Urinary bladder (tissue), 4 donors: ENCODE results near the gene TTLL1. TPM values are rescaled to one million over a fixed set of nuclear protein-coding genes. Genes with fewer than 3 reads are reported as not detected.

Experiments used
- DNase-seq: peaks from one replicate; pipeline ENCODE4 v3.0.0-alpha.2; 2015; ENCODE audit errors: extremely low spot score
- H3K27ac ChIP-seq: one replicate; pipeline ENCODE4 v1.5.1; 2013; ENCODE audit warnings: low read depth, mild to moderate bottlenecking, moderate library complexity
- H3K36me3 ChIP-seq: one replicate; pipeline ENCODE4 v1.6.1; 2013; ENCODE audit warnings: mild to moderate bottlenecking, moderate library complexity; ENCODE audit not compliant: insufficient read depth
- H3K4me1 ChIP-seq: one replicate; pipeline ENCODE4 v1.6.1; 2013; ENCODE audit warnings: mild to moderate bottlenecking, moderate library complexity; ENCODE audit not compliant: insufficient read depth
- H3K4me3 ChIP-seq: one replicate; pipeline ENCODE4 v1.5.1; 2013; ENCODE audit warnings: low read depth, low read length
- WGBS: extraction: QIAGEN DNeasy Blood & Tissue Kit; methylation state at CpG from one replicate; pipeline ENCODE4 v1.1.7; 2013; 5-methylcytosine and 5-hydroxymethylcytosine counted together
- polyA plus RNA-seq: library from polyadenylated mRNA; stranded (reverse); fragments of 200-250 nt; gene quantifications from one replicate; pipeline ENCODE4 v1.2.3, GENCODE V29; 2013
- total RNA-seq: library from RNA; depleted of rRNA; stranded (reverse); fragments of >200 nt; gene quantifications from one replicate; pipeline ENCODE4 v1.2.3, GENCODE V29; 2014
- donor health status: healthy with polysubstance abuse.
- donor health status: healthy.

The TTLL1 gene
- total and polyA plus RNA-seq, 2 donors = 7.6 to 8.9 TPM

GRCh38 chr22:42994276-42994916 is 94.8 kb downstream of the TTLL1 start:
- no peaks in the 10 kb centered on the region for H3K36me3 ChIP-seq
- peak overlapping the region; percentile 62 for H3K27ac ChIP-seq
- H3K4me1 ChIP-seq = peaks cover 1% of the 10 kb centered on the region
- 62% methylated on average over 12 of the region's 12 CpGs for WGBS
- H3K4me3 ChIP-seq = no peak overlapping the region
- no peak for DNase-seq

- H3K36me3 ChIP-seq = no peaks in the 10 kb centered on the region
Observed at GRCh38 chr22:42993651-42994275, 95.4 kb downstream of the TTLL1 start.

GRCh38 chr22:42992886-42993479 is 96.2 kb downstream of the TTLL1 start:
- Histone ChIP-seq H3K4me1 (peaks cover 1% of the 10 kb centered on the region), H3K27ac (no peak overlapping the region), H3K4me3 (no peak overlapping the region), H3K36me3 (no peaks in the 10 kb centered on the region)
- DNase-seq = no peak
- WGBS = 59% methylated on average over 9 of the region's 9 CpGs

More at GRCh38 chr22:42993651-42994275, 95.4 kb downstream of the TTLL1 start:
- H3K4me1 ChIP-seq = peaks cover 1% of the 10 kb centered on the region
- no peak for DNase-seq
- H3K27ac ChIP-seq = peak overlapping the region; percentile 29
- WGBS = 40% methylated on average over 12 of the region's 12 CpGs
- no peak overlapping the region for H3K4me3 ChIP-seq

GRCh38 chr22:42992092-42992491 is 97.1 kb downstream of the TTLL1 start:
- 96% methylated on average over 3 of the region's 3 CpGs for WGBS
- Histone ChIP-seq H3K36me3 (no peaks in the 10 kb centered on the region), H3K27ac (no peak overlapping the region), H3K4me1 (peaks cover 1% of the 10 kb centered on the region), H3K4me3 (no peak overlapping the region)
- no peak for DNase-seq

- H3K4me3 ChIP-seq = no peak overlapping the region
- no peak for DNase-seq
- H3K4me1 ChIP-seq = peaks cover 1% of the 10 kb centered on the region
- H3K27ac ChIP-seq = no peak overlapping the region
- 71% methylated on average over 5 of the region's 5 CpGs for WGBS
- H3K36me3 ChIP-seq = no peaks in the 10 kb centered on the region
Observed at GRCh38 chr22:42991010-42991651, 98.1 kb downstream of the TTLL1 start.

- DNase-seq = no peak
- no peak overlapping the region for H3K27ac ChIP-seq
- 49% methylated on average over 9 of the region's 9 CpGs for WGBS
- peaks cover 1% of the 10 kb centered on the region for H3K4me1 ChIP-seq
- H3K36me3 ChIP-seq = no peaks in the 10 kb centered on the region
- H3K4me3 ChIP-seq = no peak overlapping the region
Observed at GRCh38 chr22:42990131-42990838, 98.9 kb downstream of the TTLL1 start.

Other genes with a start within 250 kb of the TTLL1 start
- gene ARFGAP3, start 232.1 kb downstream of the TTLL1 start, total RNA-seq = 59.6 TPM
- gene ARFGAP3, start 232.1 kb downstream of the TTLL1 start, polyA plus RNA-seq = 33.1 TPM
- 31.6 TPM for gene PACSIN2, start 74.2 kb downstream of the TTLL1 start, total RNA-seq
- 61.8 TPM for gene PACSIN2, start 74.2 kb downstream of the TTLL1 start, polyA plus RNA-seq
- 2.5 TPM for gene BIK, start 21.4 kb upstream of the TTLL1 start, total RNA-seq
- 0.79 TPM for gene BIK, start 21.4 kb upstream of the TTLL1 start, polyA plus RNA-seq
- 6.3 TPM for gene MCAT, start 54.0 kb upstream of the TTLL1 start, total RNA-seq
- gene MCAT, start 54.0 kb upstream of the TTLL1 start, polyA plus RNA-seq = 20.9 TPM
- gene TSPO, start 62.2 kb upstream of the TTLL1 start, total RNA-seq = 57.6 TPM
- gene TSPO, start 62.2 kb upstream of the TTLL1 start, polyA plus RNA-seq = 211 TPM
- 8.1 TPM for gene TTLL12, start 97.7 kb upstream of the TTLL1 start, total RNA-seq
- gene TTLL12, start 97.7 kb upstream of the TTLL1 start, polyA plus RNA-seq = 26.6 TPM